Endodermal cell (in vitro differentiated cells): ENCODE measurements around the gene CALML6. TPM values are rescaled to one million over a fixed set of nuclear protein-coding genes. Genes with fewer than 3 reads are reported as not detected.

Experiments used
- DNase-seq: peaks from one replicate; pipeline ENCODE4 v3.0.0-alpha.2; 2017
- H3K27ac ChIP-seq: 2 replicates; pipeline ENCODE4 v1.5.1; 2013; ENCODE audit warnings: mild to moderate bottlenecking, low read depth, low read length, moderate library complexity
- H3K27me3 ChIP-seq: 2 replicates; pipeline ENCODE4 v1.6.1; 2013; ENCODE audit warnings: mild to moderate bottlenecking, low read length, moderate library complexity; ENCODE audit not compliant: insufficient read depth, control insufficient read depth, poor library complexity, severe bottlenecking
- H3K36me3 ChIP-seq: 2 replicates; pipeline ENCODE4 v1.7.0; 2013; ENCODE audit warnings: mild to moderate bottlenecking, low read length, moderate library complexity; ENCODE audit not compliant: control insufficient read depth, insufficient read depth
- H3K4me1 ChIP-seq: one replicate; pipeline ENCODE4 v1.7.0; 2013; ENCODE audit warnings: low read length; ENCODE audit not compliant: control insufficient read depth, insufficient read depth
- H3K4me3 ChIP-seq: 2 replicates; pipeline ENCODE4 v1.5.1; 2013; ENCODE audit warnings: mild to moderate bottlenecking, low read length, moderate library complexity
- H3K9ac ChIP-seq: 2 replicates; pipeline ENCODE4 v1.6.1; 2013; ENCODE audit warnings: mild to moderate bottlenecking, low read length, moderate library complexity; ENCODE audit not compliant: poor library complexity, severe bottlenecking; ENCODE audit errors: extremely low read depth
- H3K9me3 ChIP-seq: 2 replicates; pipeline ENCODE4 v1.6.1; 2013; ENCODE audit warnings: mild to moderate bottlenecking, low read length, moderate library complexity; ENCODE audit not compliant: control insufficient read depth
- H3K27ac Mint-ChIP-seq: 2 replicates; pipeline ENCODE4 v1.8.0; 2020; ENCODE audit warnings: mixed read lengths
- H3K27me3 Mint-ChIP-seq: 2 replicates; pipeline ENCODE4 v1.8.0; 2021; ENCODE audit warnings: mild to moderate bottlenecking, mixed read lengths; ENCODE audit not compliant: insufficient read depth
- H3K36me3 Mint-ChIP-seq: 2 replicates; pipeline ENCODE4 v1.8.0; 2020; ENCODE audit warnings: low read depth, mixed read lengths
- H3K4me1 Mint-ChIP-seq: 2 replicates; pipeline ENCODE4 v1.8.0; 2020; ENCODE audit warnings: mixed read lengths
- H3K4me3 Mint-ChIP-seq: 2 replicates; pipeline ENCODE4 v1.8.0; 2020; ENCODE audit warnings: mild to moderate bottlenecking, moderate library complexity, mixed read lengths
- H3K9me3 Mint-ChIP-seq: 2 replicates; pipeline ENCODE4 v1.8.0; 2020; ENCODE audit warnings: mild to moderate bottlenecking, mixed read lengths
- WGBS, 2 experiments: methylation state at CpG; one replicate each; pipeline versions ENCODE4 v1.1.5 to v1.1.7; 2013; ENCODE audit warnings: missing lambda C conversion rate in 2 of 2, mixed read lengths in 1 of 2; ENCODE audit not compliant: insufficient coverage in 1 of 2, insufficient read length in 1 of 2; 5-methylcytosine and 5-hydroxymethylcytosine counted together
- total RNA-seq, 2 donors: library from RNA; stranded (reverse); fragmentation: NEBNext Ultra II Directional in 1 of 2; extraction: Animal tissue kit (Norgen Biotek cat#: 25700) in 1 of 2; gene quantifications; 2 replicates in 1 of 2; 3 replicates in 1 of 2; pipeline ENCODE4 v1.2.1, GENCODE V29; 2021
- TF ChIP-seq, protein P1 (sequence below): fragments of 200-600 bp; sonication (generic); conservative IDR thresholded peaks from 2 replicates; pipeline ENCODE4 v1.5.0; 2021; ENCODE audit warnings: antibody characterized with exemption, mild to moderate bottlenecking

CALML6 gene
- total RNA-seq, 2 donors from 2014 or later: 0.89 to 1.4 TPM

DNA sequence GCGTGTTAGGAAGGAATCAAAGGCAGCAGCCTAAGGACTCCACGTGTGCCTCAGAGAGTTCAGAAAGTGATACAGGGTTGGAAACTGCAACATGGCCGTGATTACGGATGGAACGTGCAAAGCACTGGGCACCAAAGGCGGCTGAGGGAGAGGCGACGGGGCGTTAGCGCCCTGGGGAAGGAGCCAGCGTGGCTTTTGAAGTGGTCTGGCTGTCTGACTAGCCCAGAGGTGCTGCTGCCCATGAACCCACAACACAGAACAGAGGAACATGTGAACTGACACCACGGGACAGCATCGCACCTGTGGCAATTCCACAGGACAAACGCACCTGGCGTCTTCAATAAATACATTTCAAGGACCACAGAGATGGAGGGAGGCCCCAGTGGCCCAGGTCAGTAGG is 22.0 kb downstream of the CALML6 start:
- Histone ChIP-seq H3K27me3 (no peaks in the 10 kb centered on the region), H3K4me1 (no peaks in the 10 kb centered on the region), H3K9ac (no peak overlapping the region), H3K4me3 (no peak overlapping the region), H3K9me3 (no peaks in the 10 kb centered on the region), H3K36me3 (no peaks in the 10 kb centered on the region), H3K27ac (no peak overlapping the region)
- Mint-ChIP-seq H3K9me3 (peaks cover 12% of the 10 kb centered on the region), H3K4me1 (no peaks in the 10 kb centered on the region), H3K27ac (no peak overlapping the region), H3K36me3 (no peaks in the 10 kb centered on the region), H3K27me3 (no peaks in the 10 kb centered on the region), H3K4me3 (no peak overlapping the region)
- no peak for DNase-seq
- TF ChIP-seq, protein P1, sequence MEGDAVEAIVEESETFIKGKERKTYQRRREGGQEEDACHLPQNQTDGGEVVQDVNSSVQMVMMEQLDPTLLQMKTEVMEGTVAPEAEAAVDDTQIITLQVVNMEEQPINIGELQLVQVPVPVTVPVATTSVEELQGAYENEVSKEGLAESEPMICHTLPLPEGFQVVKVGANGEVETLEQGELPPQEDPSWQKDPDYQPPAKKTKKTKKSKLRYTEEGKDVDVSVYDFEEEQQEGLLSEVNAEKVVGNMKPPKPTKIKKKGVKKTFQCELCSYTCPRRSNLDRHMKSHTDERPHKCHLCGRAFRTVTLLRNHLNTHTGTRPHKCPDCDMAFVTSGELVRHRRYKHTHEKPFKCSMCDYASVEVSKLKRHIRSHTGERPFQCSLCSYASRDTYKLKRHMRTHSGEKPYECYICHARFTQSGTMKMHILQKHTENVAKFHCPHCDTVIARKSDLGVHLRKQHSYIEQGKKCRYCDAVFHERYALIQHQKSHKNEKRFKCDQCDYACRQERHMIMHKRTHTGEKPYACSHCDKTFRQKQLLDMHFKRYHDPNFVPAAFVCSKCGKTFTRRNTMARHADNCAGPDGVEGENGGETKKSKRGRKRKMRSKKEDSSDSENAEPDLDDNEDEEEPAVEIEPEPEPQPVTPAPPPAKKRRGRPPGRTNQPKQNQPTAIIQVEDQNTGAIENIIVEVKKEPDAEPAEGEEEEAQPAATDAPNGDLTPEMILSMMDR: no peak
- 86% methylated on average over 10 to 15 of the region's 15 CpGs for WGBS, 2 experiments

DNA sequence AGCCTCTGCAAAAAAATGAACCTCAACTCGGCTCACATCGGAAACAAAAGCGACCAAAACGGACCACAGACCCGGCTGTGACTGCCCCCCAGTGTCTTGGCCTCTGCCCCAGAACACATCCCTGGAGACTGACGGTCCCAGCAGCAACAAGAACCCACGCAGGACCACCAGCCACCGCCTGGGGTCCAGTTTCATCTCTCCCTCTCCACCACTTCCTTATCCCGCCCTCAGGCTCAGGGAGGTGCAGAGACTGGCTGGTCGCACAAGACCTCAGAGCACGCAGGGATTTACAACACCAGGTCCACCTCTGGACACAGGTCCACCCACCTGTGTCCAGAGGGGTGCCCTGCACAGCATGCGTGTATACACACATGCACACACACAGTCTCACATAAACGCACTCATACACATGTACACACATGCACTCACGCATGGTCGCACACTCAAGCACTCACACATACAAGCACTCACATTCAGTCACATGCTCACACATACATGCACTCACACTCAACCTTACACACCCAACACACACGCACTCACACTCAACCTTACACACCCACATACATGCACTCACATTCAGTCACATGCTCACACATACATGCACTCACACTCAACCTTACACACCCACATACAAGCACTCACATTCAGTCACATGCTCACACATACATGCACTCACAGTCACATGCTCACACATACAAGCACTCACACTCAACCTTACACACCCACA is 22.7 kb downstream of the CALML6 start:
- H3K9ac ChIP-seq: no peak overlapping the region
- 85 to 89% methylated on average over 13 to 16 of the region's 16 CpGs for WGBS, 2 experiments
- H3K4me1 Mint-ChIP-seq: no peaks in the 10 kb centered on the region

DNA sequence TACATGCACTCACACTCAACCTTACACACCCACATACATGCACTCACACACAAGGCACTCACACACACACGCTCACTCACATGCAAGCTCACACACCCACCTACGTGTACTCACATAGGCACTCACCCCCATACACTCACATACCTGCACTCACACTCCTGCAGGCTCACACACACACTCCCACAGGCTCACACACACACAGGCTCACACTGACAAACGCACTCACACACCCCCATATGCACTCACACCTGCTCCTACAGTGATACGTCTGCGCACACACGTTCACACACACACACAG is 23.2 kb downstream of the CALML6 start:
- Histone ChIP-seq H3K4me3 (no peak overlapping the region), H3K36me3 (no peaks in the 10 kb centered on the region), H3K9ac (no peak overlapping the region), H3K27me3 (no peaks in the 10 kb centered on the region), H3K27ac (no peak overlapping the region), H3K9me3 (no peaks in the 10 kb centered on the region), H3K4me1 (no peaks in the 10 kb centered on the region)
- DNase-seq: no peak
- Mint-ChIP-seq H3K9me3 (peaks cover 11% of the 10 kb centered on the region), H3K4me1 (no peaks in the 10 kb centered on the region), H3K27me3 (no peaks in the 10 kb centered on the region), H3K27ac (no peak overlapping the region), H3K4me3 (no peak overlapping the region), H3K36me3 (no peaks in the 10 kb centered on the region)
- TF ChIP-seq, protein P1: no peak
- WGBS, 2 experiments: 77 to 79% methylated on average over 6 of the region's 6 CpGs

More for the DNA sequence above, 22.7 kb downstream of the CALML6 start:
- Histone ChIP-seq H3K9me3 (no peaks in the 10 kb centered on the region), H3K36me3 (no peaks in the 10 kb centered on the region), H3K4me3 (no peak overlapping the region), H3K27ac (no peak overlapping the region), H3K27me3 (no peaks in the 10 kb centered on the region), H3K4me1 (no peaks in the 10 kb centered on the region)
- no peak for DNase-seq
- H3K36me3 Mint-ChIP-seq: no peaks in the 10 kb centered on the region
- no peak overlapping the region for H3K27ac Mint-ChIP-seq
- TF ChIP-seq, protein P1: no peak
- no peak overlapping the region for H3K4me3 Mint-ChIP-seq
- peaks cover 12% of the 10 kb centered on the region for H3K9me3 Mint-ChIP-seq
- H3K27me3 Mint-ChIP-seq: no peaks in the 10 kb centered on the region
